ENCODE measurements around the gene HSF5. TPM values are rescaled to one million over a fixed set of nuclear protein-coding genes. Genes with fewer than 3 reads are reported as not detected.
"Not testable (repeated sequence)": the region's sequence is repeated elsewhere in the genome, so short reads cannot be mapped to it uniquely, and the experiment has no call there.

Gene HSF5
- total and polyA plus RNA-seq, 7 experiments from 2014 or later, result 0.34 to 4.0 (median 3.0) TPM

- ATAC-seq (no peak), DNase-seq (no peak)
- Histone ChIP-seq H3K4me1 (ENCODE audit: control insufficient read depth in 2 of 2, insufficient read depth in 2 of 2, low read length in 2 of 2) (no peaks in the 10 kb centered on the region), H3K36me3 (ENCODE audit: control insufficient read depth in 2 of 3, insufficient read depth in 3 of 3, low read length in 3 of 3) (peaks cover 16 to 78% (median 19%) of the 10 kb centered on the region in 3 experiments), H3K27me3 (ENCODE audit: control insufficient read depth in 2 of 2, insufficient read depth in 2 of 2, low read length in 2 of 2) (no peaks in the 10 kb centered on the region), H3K9me3 (ENCODE audit: control insufficient read depth in 2 of 3, low read length in 3 of 3) (no peaks in the 10 kb centered on the region), H3K4me3 (ENCODE audit: low read length) (no peak overlapping the region), H3K27ac (ENCODE audit: low read depth, low read length) (no peak overlapping the region)
- H3K9me3 Mint-ChIP-seq, result peaks cover 0 to 2% (median 0%) of the 10 kb centered on the region in 11 donors
- intact Hi-C loops (cut with micrococcal nuclease), result no loop called here
- H3K36me3 Mint-ChIP-seq, result peaks cover 20 to 60% (median 38%) of the 10 kb centered on the region in 5 donors
- ChIA-PET CTCF (interaction anchor here (0.6 kb wide), 1 partner anchor 9 kb away, joined by 3 read pairs; no protein-coding TSS in a partner anchor), POLR2A (interaction anchor here (0.6 kb wide), 1 partner anchor 1214 kb away, joined by 5 read pairs; the partner anchor contains the start of genes PTRH2 and VMP1)
- peaks cover 12 to 25% (median 13%) of the 10 kb centered on the region in 7 donors for H3K4me1 Mint-ChIP-seq
- no peak overlapping the region for H3K4me3 Mint-ChIP-seq
- no peaks in the 10 kb centered on the region for H3K27me3 Mint-ChIP-seq
- no peak overlapping the region for H3K27ac Mint-ChIP-seq
Measured at GRCh38 chr17:58493506-58493905, 5.3 kb upstream of the HSF5 start.

GRCh38 chr17:58492238-58493121, 4.3 kb upstream of the HSF5 start:
- Histone ChIP-seq H3K4me3 (ENCODE audit: low read length) (no peak overlapping the region), H3K27me3 (ENCODE audit: control insufficient read depth in 2 of 2, insufficient read depth in 2 of 2, low read length in 2 of 2) (no peaks in the 10 kb centered on the region), H3K9me3 (ENCODE audit: control insufficient read depth in 2 of 3, low read length in 3 of 3) (no peaks in the 10 kb centered on the region), H3K27ac (ENCODE audit: low read depth, low read length) (no peak overlapping the region), H3K36me3 (ENCODE audit: control insufficient read depth in 2 of 3, insufficient read depth in 3 of 3, low read length in 3 of 3) (peaks cover 13 to 70% (median 19%) of the 10 kb centered on the region in 3 experiments), H3K4me1 (ENCODE audit: control insufficient read depth in 2 of 2, insufficient read depth in 2 of 2, low read length in 2 of 2) (peaks cover 0 to under 1% of the 10 kb centered on the region in 2 donors)
- ChIA-PET POLR2A (no interaction called here), CTCF (interaction anchor here (0.6 kb wide), 2 partner anchors 8 to 10 kb away, joined by 3 read pairs; no protein-coding TSS in a partner anchor)
- peaks cover 6 to 18% (median 13%) of the 10 kb centered on the region in 7 donors for H3K4me1 Mint-ChIP-seq
- H3K27me3 Mint-ChIP-seq, result no peaks in the 10 kb centered on the region
- ATAC-seq (no peak), DNase-seq (no peak)
- H3K4me3 Mint-ChIP-seq, result no peak overlapping the region
- intact Hi-C loops (cut with micrococcal nuclease), result no loop called here
- no peak overlapping the region for H3K27ac Mint-ChIP-seq
- peaks cover 0 to 2% (median 0%) of the 10 kb centered on the region in 11 donors for H3K9me3 Mint-ChIP-seq
- H3K36me3 Mint-ChIP-seq, result peaks cover 20 to 55% (median 33%) of the 10 kb centered on the region in 5 donors

GRCh38 chr17:58491510-58492045, 3.4 kb upstream of the HSF5 start:
- Histone ChIP-seq H3K4me3 (ENCODE audit: low read length) (no peak overlapping the region), H3K36me3 (ENCODE audit: control insufficient read depth in 2 of 3, insufficient read depth in 3 of 3, low read length in 3 of 3) (peaks cover 12 to 61% (median 19%) of the 10 kb centered on the region in 3 experiments), H3K4me1 (ENCODE audit: control insufficient read depth in 2 of 2, insufficient read depth in 2 of 2, low read length in 2 of 2) (peaks cover 5 to 8% of the 10 kb centered on the region in 2 donors), H3K27ac (ENCODE audit: low read depth, low read length) (no peak overlapping the region), H3K27me3 (ENCODE audit: control insufficient read depth in 2 of 2, insufficient read depth in 2 of 2, low read length in 2 of 2) (no peaks in the 10 kb centered on the region), H3K9me3 (ENCODE audit: control insufficient read depth in 2 of 3, low read length in 3 of 3) (no peaks in the 10 kb centered on the region)
- ATAC-seq (no peak), DNase-seq (no peak)
- ChIA-PET POLR2A (no interaction called here), CTCF (interaction anchor here (1.4 kb wide), 1 partner anchor 176 kb away, joined by 4 read pairs; no protein-coding TSS in a partner anchor)
- Mint-ChIP-seq H3K4me1 (peaks cover 6 to 17% (median 15%) of the 10 kb centered on the region in 7 donors), H3K4me3 (no peak overlapping the region), H3K27me3 (no peaks in the 10 kb centered on the region), H3K36me3 (peaks cover 20 to 50% (median 29%) of the 10 kb centered on the region in 5 donors), H3K27ac (peak overlapping the region in 1 of 9 donors; percentile 7), H3K9me3 (peaks cover 0 to 2% (median 0%) of the 10 kb centered on the region in 11 donors)
- intact Hi-C loops (cut with micrococcal nuclease), result no loop called here

- H3K4me1 Mint-ChIP-seq, result peaks cover 0 to 29% (median 17%) of the 10 kb centered on the region in 7 donors
- intact Hi-C loops (cut with micrococcal nuclease), result loop anchor here in 1 of 2 donors (1.0 kb wide), 1 partner anchor 26 kb away; the partner anchor contains the start of gene MTMR4
- Histone ChIP-seq H3K27me3 (ENCODE audit: control insufficient read depth in 2 of 2, insufficient read depth in 2 of 2, low read length in 2 of 2) (no peaks in the 10 kb centered on the region), H3K36me3 (ENCODE audit: control insufficient read depth in 2 of 3, insufficient read depth in 3 of 3, low read length in 3 of 3) (peaks cover 5 to 32% (median 12%) of the 10 kb centered on the region in 3 experiments), H3K4me1 (ENCODE audit: control insufficient read depth in 2 of 2, insufficient read depth in 2 of 2, low read length in 2 of 2) (peaks cover 5 to 10% of the 10 kb centered on the region in 2 donors), H3K27ac (ENCODE audit: low read depth, low read length) (no peak overlapping the region), H3K4me3 (ENCODE audit: low read length) (no peak overlapping the region), H3K9me3 (ENCODE audit: control insufficient read depth in 2 of 3, low read length in 3 of 3) (no peaks in the 10 kb centered on the region)
- H3K36me3 Mint-ChIP-seq, result peaks cover 4 to 28% (median 14%) of the 10 kb centered on the region in 5 donors
- H3K9me3 Mint-ChIP-seq, result no peaks in the 10 kb centered on the region
- POLR2A ChIA-PET, result interaction anchor here (0.8 to 2.2 kb wide), 7 partner anchors 21 to 618 kb away, joined by 3 to 14 read pairs (median 3); partner anchors contain the start of genes MTMR4 and TRIM37
- H3K27me3 Mint-ChIP-seq, result no peaks in the 10 kb centered on the region
- CTCF ChIA-PET, result interaction anchor here (0.8 to 1.9 kb wide), 7 partner anchors 12 to 240 kb away, joined by 3 to 20 read pairs (median 4); partner anchors contain the start of gene MTMR4
- ATAC-seq (no peak), DNase-seq (no peak)
- H3K4me3 Mint-ChIP-seq, result peak overlapping the region; percentile 30 to 75 (median 54)
- peak overlapping the region in 6 of 9 donors; percentile 5 to 83 (median 52) for H3K27ac Mint-ChIP-seq
Measured at GRCh38 chr17:58488428-58488890, 251 bp upstream of the HSF5 start.

GRCh38 chr17:58484600-58484999, 3.6 kb downstream of the HSF5 start:
- ATAC-seq, result no peak
- peaks cover 5 to 10% of the 10 kb centered on the region in 2 donors for H3K4me1 ChIP-seq (ENCODE audit: control insufficient read depth in 2 of 2, insufficient read depth in 2 of 2, low read length in 2 of 2)
- H3K27me3 Mint-ChIP-seq, result no peaks in the 10 kb centered on the region
- H3K27ac Mint-ChIP-seq, result no peak overlapping the region
- peaks cover 3 to 19% (median 8%) of the 10 kb centered on the region in 5 donors for H3K36me3 Mint-ChIP-seq
- DNase-seq, result no peak
- H3K4me1 Mint-ChIP-seq, result peaks cover 0 to 35% (median 11%) of the 10 kb centered on the region in 7 donors
- H3K4me3 Mint-ChIP-seq, result no peak overlapping the region
- H3K36me3 ChIP-seq (ENCODE audit: control insufficient read depth in 2 of 3, insufficient read depth in 3 of 3, low read length in 3 of 3), result peaks cover 0 to 5% (median 3%) of the 10 kb centered on the region in 3 experiments
- no peak overlapping the region for H3K4me3 ChIP-seq (ENCODE audit: low read length)
- H3K27ac ChIP-seq (ENCODE audit: low read depth, low read length), result no peak overlapping the region
- H3K9me3 Mint-ChIP-seq, result no peaks in the 10 kb centered on the region
- intact Hi-C loops (cut with micrococcal nuclease), result no loop called here
- ChIA-PET POLR2A (no interaction called here), CTCF (no interaction called here)
- no peaks in the 10 kb centered on the region for H3K27me3 ChIP-seq (ENCODE audit: control insufficient read depth in 2 of 2, insufficient read depth in 2 of 2, low read length in 2 of 2)
- no peaks in the 10 kb centered on the region for H3K9me3 ChIP-seq (ENCODE audit: control insufficient read depth in 2 of 3, low read length in 3 of 3)

GRCh38 chr17:58481798-58482197, 6.4 kb downstream of the HSF5 start:
- H3K4me3 Mint-ChIP-seq; H3K9me3 ChIP-seq (ENCODE audit: control insufficient read depth in 2 of 3, low read length in 3 of 3); DNase-seq; H3K36me3 ChIP-seq (ENCODE audit: control insufficient read depth in 2 of 3, insufficient read depth in 3 of 3, low read length in 3 of 3); H3K4me3 ChIP-seq (ENCODE audit: low read length); H3K27me3 ChIP-seq (ENCODE audit: control insufficient read depth in 2 of 2, insufficient read depth in 2 of 2, low read length in 2 of 2); ATAC-seq; H3K4me1 ChIP-seq (ENCODE audit: control insufficient read depth in 2 of 2, insufficient read depth in 2 of 2, low read length in 2 of 2); H3K9me3 Mint-ChIP-seq; H3K27ac ChIP-seq (ENCODE audit: low read depth, low read length); intact Hi-C loops (cut with micrococcal nuclease); CTCF ChIA-PET; H3K27me3 Mint-ChIP-seq: not testable (repeated sequence)
- H3K36me3 Mint-ChIP-seq, result peaks cover 0 to 20% (median 11%) of the 10 kb centered on the region in 5 donors
- H3K4me1 Mint-ChIP-seq, result peaks cover 0 to 27% (median 4%) of the 10 kb centered on the region in 7 donors
- H3K27ac Mint-ChIP-seq, result peak overlapping the region in 1 of 9 donors; percentile 42
- POLR2A ChIA-PET, result interaction anchor here (0.6 kb wide), 1 partner anchor 19 kb away, joined by 3 read pairs; no protein-coding TSS in a partner anchor

Data from naive thymus-derived CD4-positive, alpha-beta T cell (primary cell).